Measurements from ENCODE around the gene CHCHD10. TPM values are rescaled to one million over a fixed set of nuclear protein-coding genes. Genes with fewer than 3 reads are reported as not detected.

The CHCHD10 gene
- polyA plus RNA-seq, 2 of the 4 experiments (the other 2 are of a cell fraction), result 33.0 to 85.4 TPM

GRCh38 chr22:23764899-23765881, 2.6 kb downstream of the CHCHD10 start:
- 93% methylated on average over 7 of the region's 9 CpGs for WGBS (ENCODE audit: missing lambda C conversion rate)
- no peak for ATAC-seq
- H3K4me1 ChIP-seq, result peaks cover 27% of the 10 kb centered on the region
- CTCF ChIA-PET, result interaction anchor here (0.8 to 16.9 kb wide), 4 partner anchors 10 to 191 kb away, joined by 3 to 175 read pairs (median 5); no protein-coding TSS in a partner anchor
- FAIRE-seq, result no peak
- H3K4me3 ChIP-seq, result no peak overlapping the region
- DNase-seq (ENCODE audit: low read depth in 1 of 2, low spot score in 1 of 2), result no peak
- peak overlapping the region; percentile 88 for H3K4me2 ChIP-seq
- peak overlapping the region; percentile 51 to 68; a peak in 5 of 6 replicates for H3K27ac ChIP-seq
- no peaks in the 10 kb centered on the region for H3K9me3 ChIP-seq
- POLR2A ChIA-PET, result interaction anchor here (0.9 kb wide), 1 partner anchor 92 kb away, joined by 9 read pairs; the partner anchor contains the start of gene SLC2A11
- no peak for TF ChIP-seq HDAC2 (IDR thresholded peaks at IDR 0.05)
- no peak for TF ChIP-seq CHD2 (IDR thresholded peaks at IDR 0.05; ENCODE audit: low read length, partially characterized antibody)
- TF ChIP-seq TP53 (CRISPR knock-in tag; IDR thresholded peaks at IDR 0.05), result no peak
- TF ChIP-seq BCL3 (IDR thresholded peaks at IDR 0.05), result no peak
- TF ChIP-seq ELK1 (IDR thresholded peaks at IDR 0.05; ENCODE audit: low read depth, low read length), result no peak
- TF ChIP-seq JUNB (IDR thresholded peaks at IDR 0.05), result no peak

DNA sequence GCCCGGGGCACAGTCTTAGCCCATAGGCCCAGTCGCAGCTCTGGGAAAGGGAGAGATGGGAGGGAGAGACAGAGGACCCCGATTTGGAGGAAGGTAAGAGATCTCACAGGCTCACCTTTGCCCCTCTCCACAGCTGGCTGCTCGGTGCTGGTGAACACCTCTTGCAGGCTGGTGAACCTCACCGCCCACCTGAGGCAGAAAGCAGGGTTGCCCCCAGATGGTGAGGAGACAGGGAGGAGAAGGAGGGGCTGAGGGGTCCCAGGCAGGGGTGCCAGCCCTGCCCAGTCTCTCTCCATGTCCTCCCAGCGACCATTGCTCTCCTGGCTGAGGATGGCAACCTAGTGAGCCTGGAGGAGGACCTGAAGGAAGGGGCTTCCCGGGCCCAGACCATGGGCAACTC, 3.8 kb downstream of the CHCHD10 start:
- POLR2A ChIA-PET, result no interaction called here
- FAIRE-seq, result no peak

More for the DNA sequence above, 3.8 kb downstream of the CHCHD10 start:
- H3K4me3 ChIP-seq, result no peak overlapping the region
- 80% methylated on average over 5 of the region's 7 CpGs for WGBS (ENCODE audit: missing lambda C conversion rate)
- no peaks in the 10 kb centered on the region for H3K9me3 ChIP-seq
- DNase-seq (ENCODE audit: low read depth in 1 of 2, low spot score in 1 of 2), result no peak
- ATAC-seq, result no peak
- no peak overlapping the region; a peak in 1 of 6 replicates for H3K27ac ChIP-seq
- no peak overlapping the region for H3K4me2 ChIP-seq
- TF ChIP-seq EP300 (IDR thresholded peaks at IDR 0.05), result no peak
- TF ChIP-seq ZNF302 (CRISPR knock-in tag; IDR thresholded peaks at IDR 0.05), result no peak
- TF ChIP-seq, protein P1, sequence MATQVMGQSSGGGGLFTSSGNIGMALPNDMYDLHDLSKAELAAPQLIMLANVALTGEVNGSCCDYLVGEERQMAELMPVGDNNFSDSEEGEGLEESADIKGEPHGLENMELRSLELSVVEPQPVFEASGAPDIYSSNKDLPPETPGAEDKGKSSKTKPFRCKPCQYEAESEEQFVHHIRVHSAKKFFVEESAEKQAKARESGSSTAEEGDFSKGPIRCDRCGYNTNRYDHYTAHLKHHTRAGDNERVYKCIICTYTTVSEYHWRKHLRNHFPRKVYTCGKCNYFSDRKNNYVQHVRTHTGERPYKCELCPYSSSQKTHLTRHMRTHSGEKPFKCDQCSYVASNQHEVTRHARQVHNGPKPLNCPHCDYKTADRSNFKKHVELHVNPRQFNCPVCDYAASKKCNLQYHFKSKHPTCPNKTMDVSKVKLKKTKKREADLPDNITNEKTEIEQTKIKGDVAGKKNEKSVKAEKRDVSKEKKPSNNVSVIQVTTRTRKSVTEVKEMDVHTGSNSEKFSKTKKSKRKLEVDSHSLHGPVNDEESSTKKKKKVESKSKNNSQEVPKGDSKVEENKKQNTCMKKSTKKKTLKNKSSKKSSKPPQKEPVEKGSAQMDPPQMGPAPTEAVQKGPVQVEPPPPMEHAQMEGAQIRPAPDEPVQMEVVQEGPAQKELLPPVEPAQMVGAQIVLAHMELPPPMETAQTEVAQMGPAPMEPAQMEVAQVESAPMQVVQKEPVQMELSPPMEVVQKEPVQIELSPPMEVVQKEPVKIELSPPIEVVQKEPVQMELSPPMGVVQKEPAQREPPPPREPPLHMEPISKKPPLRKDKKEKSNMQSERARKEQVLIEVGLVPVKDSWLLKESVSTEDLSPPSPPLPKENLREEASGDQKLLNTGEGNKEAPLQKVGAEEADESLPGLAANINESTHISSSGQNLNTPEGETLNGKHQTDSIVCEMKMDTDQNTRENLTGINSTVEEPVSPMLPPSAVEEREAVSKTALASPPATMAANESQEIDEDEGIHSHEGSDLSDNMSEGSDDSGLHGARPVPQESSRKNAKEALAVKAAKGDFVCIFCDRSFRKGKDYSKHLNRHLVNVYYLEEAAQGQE (IDR thresholded peaks at IDR 0.05), result no peak
- TF ChIP-seq HEYL (CRISPR knock-in tag; IDR thresholded peaks at IDR 0.05), result no peak
- TF ChIP-seq EHMT2 (IDR thresholded peaks at IDR 0.05; ENCODE audit: low read depth), result no peak
- TF ChIP-seq MYC (IDR thresholded peaks at IDR 0.05; ENCODE audit: borderline replicate concordance, low read length), result no peak
- TF ChIP-seq RNF2 (IDR thresholded peaks at IDR 0.05; ENCODE audit: borderline replicate concordance, low read depth), result no peak
- no peak for TF ChIP-seq HDAC2 (IDR thresholded peaks at IDR 0.05)
- TF ChIP-seq ESRRA (IDR thresholded peaks at IDR 0.05; ENCODE audit: borderline replicate concordance, low read length), result no peak
- no peak for TF ChIP-seq HOXB5 (CRISPR knock-in tag; IDR thresholded peaks at IDR 0.05)
- no peak for TF ChIP-seq SMC3 (IDR thresholded peaks at IDR 0.05)
- TF ChIP-seq ZC3H11A (IDR thresholded peaks at IDR 0.05), result no peak
- TF ChIP-seq HES2 (IDR thresholded peaks at IDR 0.05), result no peak
- no peak for TF ChIP-seq RFX5 (IDR thresholded peaks at IDR 0.05)
- CTCF ChIA-PET, result interaction anchor here (1.1 to 16.9 kb wide), 2 partner anchors 11 to 85 kb away, joined by 3 to 175 read pairs; no protein-coding TSS in a partner anchor
- peaks cover 27% of the 10 kb centered on the region for H3K4me1 ChIP-seq
